Osteocyte (in vitro differentiated cells): Measurements from ENCODE around the gene CCDC136. TPM values are rescaled to one million over a fixed set of nuclear protein-coding genes. Genes with fewer than 3 reads are reported as not detected.

Experiments
- DNase-seq: peaks from one replicate; pipeline ENCODE4 v3.0.0; 2021; ENCODE audit warnings: mixed read lengths; ENCODE audit not compliant: unreplicated experiment; ENCODE audit errors: extremely low spot score
- H3K27ac Mint-ChIP-seq: one replicate; pipeline ENCODE4 v1.8.0; 2021; ENCODE audit warnings: mild to moderate bottlenecking, mixed read lengths; ENCODE audit not compliant: unreplicated experiment
- H3K27me3 Mint-ChIP-seq: one replicate; pipeline ENCODE4 v1.8.0; 2021; ENCODE audit warnings: mixed read lengths; ENCODE audit not compliant: unreplicated experiment
- H3K36me3 Mint-ChIP-seq: one replicate; pipeline ENCODE4 v1.8.0; 2021; ENCODE audit warnings: mixed read lengths; ENCODE audit not compliant: unreplicated experiment
- H3K4me1 Mint-ChIP-seq: one replicate; pipeline ENCODE4 v1.8.0; 2021; ENCODE audit warnings: mixed read lengths; ENCODE audit not compliant: unreplicated experiment
- H3K4me3 Mint-ChIP-seq: one replicate; pipeline ENCODE4 v1.8.0; 2021; ENCODE audit warnings: mild to moderate bottlenecking, moderate library complexity, mixed read lengths; ENCODE audit not compliant: unreplicated experiment
- H3K9me3 Mint-ChIP-seq: one replicate; pipeline ENCODE4 v1.8.0; 2021; ENCODE audit warnings: mixed read lengths; ENCODE audit not compliant: unreplicated experiment
- CTCF ChIP-seq: fragments of 200-600 bp; sonication (generic); IDR thresholded peaks from 2 replicates; pipeline ENCODE4 v1.5.0; 2021; ENCODE audit warnings: antibody characterized with exemption, mild to moderate bottlenecking, moderate library complexity
- total RNA-seq: library from RNA; stranded (reverse); gene quantifications from 2 replicates; pipeline ENCODE4 v1.2.1, GENCODE V29; 2021

Gene CCDC136
- total RNA-seq, 1 donor from 2014 or later, result 13.3 TPM

- Mint-ChIP-seq H3K4me1 (no peaks in the 10 kb centered on the region), H3K27ac (no peak overlapping the region), H3K4me3 (no peak overlapping the region), H3K27me3 (peaks cover 6% of the 10 kb centered on the region), H3K36me3 (peaks cover 6% of the 10 kb centered on the region), H3K9me3 (no peaks in the 10 kb centered on the region)
- TF ChIP-seq CTCF, result no peak
- DNase-seq, result no peak
Measured at GRCh38 chr7:128810997-128811396, 19.2 kb downstream of the CCDC136 start.

GRCh38 chr7:128811631-128812430 is 20.1 kb downstream of the CCDC136 start:
- H3K27ac Mint-ChIP-seq, result no peak overlapping the region
- no peaks in the 10 kb centered on the region for H3K4me1 Mint-ChIP-seq
- DNase-seq, result no peak
- H3K4me3 Mint-ChIP-seq, result no peak overlapping the region
- H3K9me3 Mint-ChIP-seq, result no peaks in the 10 kb centered on the region
- peaks cover 6% of the 10 kb centered on the region for H3K27me3 Mint-ChIP-seq
- H3K36me3 Mint-ChIP-seq, result no peaks in the 10 kb centered on the region
- TF ChIP-seq CTCF, result no peak

GRCh38 chr7:128812514-128813168 is 20.9 kb downstream of the CCDC136 start:
- DNase-seq, result no peak
- H3K36me3 Mint-ChIP-seq, result no peaks in the 10 kb centered on the region
- H3K9me3 Mint-ChIP-seq, result no peaks in the 10 kb centered on the region
- no peak overlapping the region for H3K27ac Mint-ChIP-seq
- TF ChIP-seq CTCF, result no peak
- no peaks in the 10 kb centered on the region for H3K4me1 Mint-ChIP-seq
- H3K4me3 Mint-ChIP-seq, result no peak overlapping the region
- peaks cover 7% of the 10 kb centered on the region for H3K27me3 Mint-ChIP-seq

- Mint-ChIP-seq H3K4me1 (no peaks in the 10 kb centered on the region), H3K4me3 (no peak overlapping the region), H3K9me3 (no peaks in the 10 kb centered on the region), H3K27me3 (peaks cover 10% of the 10 kb centered on the region), H3K36me3 (no peaks in the 10 kb centered on the region), H3K27ac (no peak overlapping the region)
- DNase-seq, result no peak
- TF ChIP-seq CTCF, result no peak
Measured at GRCh38 chr7:128814499-128814898, 22.7 kb downstream of the CCDC136 start.

GRCh38 chr7:128815289-128815942 is 23.6 kb downstream of the CCDC136 start:
- TF ChIP-seq CTCF, result no peak
- Mint-ChIP-seq H3K4me1 (no peaks in the 10 kb centered on the region), H3K27ac (no peak overlapping the region), H3K27me3 (peaks cover 14% of the 10 kb centered on the region), H3K4me3 (no peak overlapping the region), H3K36me3 (no peaks in the 10 kb centered on the region), H3K9me3 (no peaks in the 10 kb centered on the region)
- DNase-seq, result no peak
